Measurements from ENCODE around the gene GSTA2. TPM values are rescaled to one million over a fixed set of nuclear protein-coding genes. Genes with fewer than 3 reads are reported as not detected.

Gene GSTA2
- total and polyA plus RNA-seq, 10 of the 15 experiments (the other 5 are each of a cell fraction or from before 2014, with no cell fraction given): not detected

DNA sequence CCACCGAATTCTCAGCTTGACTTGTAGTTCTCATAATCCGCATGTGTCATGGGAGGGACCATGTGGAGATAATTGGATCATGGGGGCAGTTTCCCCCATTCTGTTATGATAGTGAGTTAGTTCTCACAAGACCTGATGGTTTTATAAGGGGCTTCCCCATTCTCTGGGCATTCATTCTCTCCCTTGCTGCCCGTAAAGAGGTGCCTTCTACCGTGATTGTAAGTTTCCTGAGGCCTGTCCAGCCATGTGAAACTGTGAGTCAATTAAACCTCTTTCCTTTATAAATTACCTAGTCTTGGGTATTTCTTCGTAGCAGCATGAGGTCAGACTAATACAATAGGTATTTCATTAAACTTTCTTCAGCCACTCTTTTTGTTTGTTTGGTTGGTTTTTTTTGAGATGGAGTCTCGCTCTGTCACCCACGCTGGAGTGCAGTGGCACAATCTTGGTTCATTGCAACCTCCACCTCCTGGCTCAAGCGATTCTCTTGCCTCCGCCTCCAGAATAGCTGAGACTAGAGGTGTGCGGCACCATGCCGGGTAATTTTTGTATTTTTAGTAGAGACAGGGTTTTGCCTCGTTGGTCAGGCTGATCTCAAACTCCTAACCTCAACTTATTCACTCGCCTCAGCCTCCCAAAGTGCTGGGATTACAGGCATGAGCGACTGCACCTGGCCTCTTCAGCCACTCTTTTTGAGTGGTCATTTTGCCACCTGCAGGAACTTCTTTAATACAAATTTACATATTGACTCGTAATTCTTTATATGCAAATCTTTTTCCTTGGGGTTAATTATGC, 36.3 kb downstream of the GSTA2 start:
- no peak overlapping the region for H3K27ac ChIP-seq (ENCODE audit: control insufficient read depth, insufficient read depth)
- H3K27me3 ChIP-seq (replicated peaks in 1 of 2; ENCODE audit: control insufficient read depth in 2 of 2, insufficient read depth in 2 of 2, low read length in 1 of 2): no peaks in the 10 kb centered on the region
- H3K9me3 ChIP-seq (replicated peaks; ENCODE audit: control insufficient read depth, insufficient read depth, low read length): no peaks in the 10 kb centered on the region
- no peak for ATAC-seq
- H3K4me1 ChIP-seq (ENCODE audit: control insufficient read depth, insufficient read depth, low read length): peaks cover 5% of the 10 kb centered on the region
- H3K4me2 ChIP-seq (ENCODE audit: control insufficient read depth, insufficient read depth): no peak overlapping the region
- no peaks in the 10 kb centered on the region for H4K20me1 ChIP-seq (ENCODE audit: control insufficient read depth, insufficient read depth)
- 37% methylated on average over 15 of the region's 15 CpGs for WGBS (ENCODE audit: insufficient coverage, insufficient replicate concordance, low lambda C conversion rate, missing lambda C conversion rate)
- FAIRE-seq: no peak
- H3K4me3 ChIP-seq: no peak overlapping the region
- intact Hi-C loops (cut with micrococcal nuclease; ENCODE audit: unreplicated experiment): no loop called here
- CTCF ChIA-PET: interaction anchor here (1.4 kb wide), 1 partner anchor 353 kb away, joined by 3 read pairs; no protein-coding TSS in a partner anchor
- no peaks in the 10 kb centered on the region for H3K79me2 ChIP-seq (ENCODE audit: control insufficient read depth, insufficient read depth, low read length)
- no peaks in the 10 kb centered on the region for H3K36me3 ChIP-seq (ENCODE audit: control insufficient read depth in 2 of 2, insufficient read depth in 2 of 2, low read length in 1 of 2)
- BruUV-seq (replicated peaks): no TSS peak
- no peak for DNase-seq (ENCODE audit: low read depth, low spot score)
- RAD21 ChIA-PET (ENCODE audit: unreplicated experiment): no interaction called here
- no peak overlapping the region for H2AFZ ChIP-seq (ENCODE audit: control insufficient read depth, low read depth, low read length)
- H3K9ac ChIP-seq (ENCODE audit: control insufficient read depth, insufficient read depth, low read length): no peak overlapping the region
- in situ Hi-C loops (cut with MboI): no loop called here
- TF ChIP-seq NFIC (IDR thresholded peaks at IDR 0.05; ENCODE audit: low read depth, low read length) (no peak), MYB (IDR thresholded peaks at IDR 0.05; ENCODE audit: borderline replicate concordance, low read depth, low read length) (no peak), SPI1 (IDR thresholded peaks at IDR 0.05; ENCODE audit: borderline replicate concordance, insufficient read depth, low read depth, low read length) (no peak), EZH2 (IDR thresholded peaks at IDR 0.05; ENCODE audit: borderline replicate concordance, control insufficient read depth, low read depth, low read length) (no peak), RELA (IDR thresholded peaks at IDR 0.05; ENCODE audit: borderline replicate concordance, partially characterized antibody) (no peak), YBX1 (IDR thresholded peaks at IDR 0.05) (no peak), ZNF24 (IDR thresholded peaks at IDR 0.05) (no peak), CREB1 (IDR thresholded peaks at IDR 0.05; ENCODE audit: low read depth) (no peak), CREM (IDR thresholded peaks at IDR 0.05; ENCODE audit: low read depth) (no peak), TBL1XR1 (IDR thresholded peaks at IDR 0.05; ENCODE audit: low read depth, low read length) (no peak), FOXM1 (IDR thresholded peaks at IDR 0.05; ENCODE audit: low read depth, low read length) (no peak), JUND (IDR thresholded peaks at IDR 0.05; ENCODE audit: low read depth, low read length) (no peak)
- TF ChIP-seq, protein P1, sequence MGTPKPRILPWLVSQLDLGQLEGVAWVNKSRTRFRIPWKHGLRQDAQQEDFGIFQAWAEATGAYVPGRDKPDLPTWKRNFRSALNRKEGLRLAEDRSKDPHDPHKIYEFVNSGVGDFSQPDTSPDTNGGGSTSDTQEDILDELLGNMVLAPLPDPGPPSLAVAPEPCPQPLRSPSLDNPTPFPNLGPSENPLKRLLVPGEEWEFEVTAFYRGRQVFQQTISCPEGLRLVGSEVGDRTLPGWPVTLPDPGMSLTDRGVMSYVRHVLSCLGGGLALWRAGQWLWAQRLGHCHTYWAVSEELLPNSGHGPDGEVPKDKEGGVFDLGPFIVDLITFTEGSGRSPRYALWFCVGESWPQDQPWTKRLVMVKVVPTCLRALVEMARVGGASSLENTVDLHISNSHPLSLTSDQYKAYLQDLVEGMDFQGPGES (IDR thresholded peaks at IDR 0.05): no peak
- TF ChIP-seq, protein P2, sequence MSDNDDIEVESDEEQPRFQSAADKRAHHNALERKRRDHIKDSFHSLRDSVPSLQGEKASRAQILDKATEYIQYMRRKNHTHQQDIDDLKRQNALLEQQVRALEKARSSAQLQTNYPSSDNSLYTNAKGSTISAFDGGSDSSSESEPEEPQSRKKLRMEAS (IDR thresholded peaks at IDR 0.05; ENCODE audit: low read depth, low read length): no peak
- TF ChIP-seq, protein P3, sequence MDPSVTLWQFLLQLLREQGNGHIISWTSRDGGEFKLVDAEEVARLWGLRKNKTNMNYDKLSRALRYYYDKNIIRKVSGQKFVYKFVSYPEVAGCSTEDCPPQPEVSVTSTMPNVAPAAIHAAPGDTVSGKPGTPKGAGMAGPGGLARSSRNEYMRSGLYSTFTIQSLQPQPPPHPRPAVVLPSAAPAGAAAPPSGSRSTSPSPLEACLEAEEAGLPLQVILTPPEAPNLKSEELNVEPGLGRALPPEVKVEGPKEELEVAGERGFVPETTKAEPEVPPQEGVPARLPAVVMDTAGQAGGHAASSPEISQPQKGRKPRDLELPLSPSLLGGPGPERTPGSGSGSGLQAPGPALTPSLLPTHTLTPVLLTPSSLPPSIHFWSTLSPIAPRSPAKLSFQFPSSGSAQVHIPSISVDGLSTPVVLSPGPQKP (IDR thresholded peaks at IDR 0.05; ENCODE audit: low read depth, low read length): no peak
- TF ChIP-seq, protein P4, sequence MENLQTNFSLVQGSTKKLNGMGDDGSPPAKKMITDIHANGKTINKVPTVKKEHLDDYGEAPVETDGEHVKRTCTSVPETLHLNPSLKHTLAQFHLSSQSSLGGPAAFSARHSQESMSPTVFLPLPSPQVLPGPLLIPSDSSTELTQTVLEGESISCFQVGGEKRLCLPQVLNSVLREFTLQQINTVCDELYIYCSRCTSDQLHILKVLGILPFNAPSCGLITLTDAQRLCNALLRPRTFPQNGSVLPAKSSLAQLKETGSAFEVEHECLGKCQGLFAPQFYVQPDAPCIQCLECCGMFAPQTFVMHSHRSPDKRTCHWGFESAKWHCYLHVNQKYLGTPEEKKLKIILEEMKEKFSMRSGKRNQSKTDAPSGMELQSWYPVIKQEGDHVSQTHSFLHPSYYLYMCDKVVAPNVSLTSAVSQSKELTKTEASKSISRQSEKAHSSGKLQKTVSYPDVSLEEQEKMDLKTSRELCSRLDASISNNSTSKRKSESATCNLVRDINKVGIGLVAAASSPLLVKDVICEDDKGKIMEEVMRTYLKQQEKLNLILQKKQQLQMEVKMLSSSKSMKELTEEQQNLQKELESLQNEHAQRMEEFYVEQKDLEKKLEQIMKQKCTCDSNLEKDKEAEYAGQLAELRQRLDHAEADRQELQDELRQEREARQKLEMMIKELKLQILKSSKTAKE (IDR thresholded peaks at IDR 0.05; ENCODE audit: low read depth, poor library complexity, severe bottlenecking): no peak
- POLR2A ChIA-PET: no interaction called here
- SMC1A ChIA-PET (ENCODE audit: uncharacterized antibody, unreplicated experiment): interaction anchor here (0.6 kb wide), 1 partner anchor 23 kb away, joined by 3 read pairs; no protein-coding TSS in a partner anchor
